Upper lobe of left lung (tissue), 4 donors: Measurements from ENCODE around the gene MAPK8.

ENCODE experiments used
- CTCF ChIP-seq, 6 experiments: fragments of 450-650 bp in 4 of 6; fragments of 200-600 bp in 2 of 6; sonication (generic) in 2 of 6; IDR thresholded peaks; one replicate each; pipeline ENCODE4 v1.5.1; 2016 to 2019; ENCODE audit warnings: antibody characterized with exemption in 6 of 6
- POLR2A ChIP-seq, 4 donors: fragments of 450-650 bp; IDR thresholded peaks; one replicate each; pipeline ENCODE4 v1.5.1; 2016 to 2017; ENCODE audit warnings: antibody characterized with exemption in 4 of 4, mild to moderate bottlenecking in 2 of 4
- POLR2AphosphoS5 ChIP-seq, 2 donors: sonication (generic); formaldehyde crosslinking; IDR thresholded peaks; one replicate each; pipeline ENCODE4 v1.5.1; 2017; ENCODE audit warnings: antibody characterized with exemption in 2 of 2

GRCh38 chr10:48429309-48429708, 122.8 kb downstream of the MAPK8 start:
- TF ChIP-seq CTCF (IDR thresholded peaks at IDR 0.05): no peak
- TF ChIP-seq POLR2A (IDR thresholded peaks at IDR 0.05): no peak
- no peak for TF ChIP-seq POLR2AphosphoS5 (IDR thresholded peaks at IDR 0.05)
